Fibroblast of pulmonary artery (primary cell): ENCODE measurements around the gene EIF5A.

Source experiments
- DNase-seq: peaks from one replicate; pipeline ENCODE4 v3.0.0-alpha.2; 2010; ENCODE audit warnings: low read depth
- H3K4me3 ChIP-seq: replicated peaks from 2 replicates; pipeline ENCODE4 v1.5.1; 2011; ENCODE audit warnings: low read depth, mild to moderate bottlenecking, control low read depth, low read length, moderate library complexity
- TF ChIP-seq, protein P1 (sequence below): IDR thresholded peaks from 2 replicates; pipeline ENCODE4 v1.5.1; 2011; ENCODE audit warnings: mild to moderate bottlenecking, control low read depth, low read length, inconsistent platforms; ENCODE audit errors: missing control alignments

EIF5A gene

DNA sequence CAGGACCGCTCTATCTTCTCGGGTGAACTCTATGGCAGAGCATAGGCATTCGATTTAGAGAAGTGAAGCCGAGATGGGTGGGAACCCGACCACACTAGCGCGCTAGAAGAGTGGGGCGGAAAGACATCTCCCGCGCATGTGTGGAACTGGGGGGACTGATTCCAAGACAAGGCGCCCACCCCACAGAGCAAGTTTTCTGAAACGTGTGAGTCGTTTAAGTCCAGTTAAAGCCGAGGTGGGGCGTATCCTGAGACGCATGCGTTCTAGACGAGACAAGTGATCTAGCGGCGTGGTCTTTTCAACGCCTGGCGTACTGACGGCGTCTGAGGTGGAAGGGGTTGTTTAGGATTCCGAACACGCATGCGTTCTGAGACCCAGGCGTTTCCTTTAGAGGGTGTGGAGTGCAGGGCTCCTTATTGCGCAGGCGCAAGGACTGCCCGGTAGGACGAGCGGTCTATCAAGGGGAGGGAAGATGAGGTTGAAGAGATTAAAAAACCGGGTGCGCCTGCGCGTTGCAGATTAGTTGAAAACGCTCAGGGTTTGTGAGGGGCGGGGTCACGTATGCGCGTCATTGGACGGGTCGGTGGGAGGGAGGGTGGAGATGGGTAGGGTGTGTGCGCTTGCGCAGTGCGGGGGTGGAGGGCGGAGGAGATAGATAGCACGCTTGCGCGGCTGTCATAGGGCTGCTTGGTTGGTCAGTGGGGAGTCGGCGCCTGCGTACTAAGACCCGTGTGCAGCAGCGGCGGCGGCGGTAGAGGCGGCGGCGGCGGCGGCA lies at the start of gene EIF5A:
TSS of gene EIF5A (plus strand) at position 718 of the 775 bp plus-strand sequence. CDS start 2,008 bp downstream, outside the sequence.
- peak within 1 kb of the TSS; percentile 97 for H3K4me3 ChIP-seq
- peak; percentile 100 for DNase-seq
- TF ChIP-seq, protein P1, sequence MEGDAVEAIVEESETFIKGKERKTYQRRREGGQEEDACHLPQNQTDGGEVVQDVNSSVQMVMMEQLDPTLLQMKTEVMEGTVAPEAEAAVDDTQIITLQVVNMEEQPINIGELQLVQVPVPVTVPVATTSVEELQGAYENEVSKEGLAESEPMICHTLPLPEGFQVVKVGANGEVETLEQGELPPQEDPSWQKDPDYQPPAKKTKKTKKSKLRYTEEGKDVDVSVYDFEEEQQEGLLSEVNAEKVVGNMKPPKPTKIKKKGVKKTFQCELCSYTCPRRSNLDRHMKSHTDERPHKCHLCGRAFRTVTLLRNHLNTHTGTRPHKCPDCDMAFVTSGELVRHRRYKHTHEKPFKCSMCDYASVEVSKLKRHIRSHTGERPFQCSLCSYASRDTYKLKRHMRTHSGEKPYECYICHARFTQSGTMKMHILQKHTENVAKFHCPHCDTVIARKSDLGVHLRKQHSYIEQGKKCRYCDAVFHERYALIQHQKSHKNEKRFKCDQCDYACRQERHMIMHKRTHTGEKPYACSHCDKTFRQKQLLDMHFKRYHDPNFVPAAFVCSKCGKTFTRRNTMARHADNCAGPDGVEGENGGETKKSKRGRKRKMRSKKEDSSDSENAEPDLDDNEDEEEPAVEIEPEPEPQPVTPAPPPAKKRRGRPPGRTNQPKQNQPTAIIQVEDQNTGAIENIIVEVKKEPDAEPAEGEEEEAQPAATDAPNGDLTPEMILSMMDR = no peak

DNA sequence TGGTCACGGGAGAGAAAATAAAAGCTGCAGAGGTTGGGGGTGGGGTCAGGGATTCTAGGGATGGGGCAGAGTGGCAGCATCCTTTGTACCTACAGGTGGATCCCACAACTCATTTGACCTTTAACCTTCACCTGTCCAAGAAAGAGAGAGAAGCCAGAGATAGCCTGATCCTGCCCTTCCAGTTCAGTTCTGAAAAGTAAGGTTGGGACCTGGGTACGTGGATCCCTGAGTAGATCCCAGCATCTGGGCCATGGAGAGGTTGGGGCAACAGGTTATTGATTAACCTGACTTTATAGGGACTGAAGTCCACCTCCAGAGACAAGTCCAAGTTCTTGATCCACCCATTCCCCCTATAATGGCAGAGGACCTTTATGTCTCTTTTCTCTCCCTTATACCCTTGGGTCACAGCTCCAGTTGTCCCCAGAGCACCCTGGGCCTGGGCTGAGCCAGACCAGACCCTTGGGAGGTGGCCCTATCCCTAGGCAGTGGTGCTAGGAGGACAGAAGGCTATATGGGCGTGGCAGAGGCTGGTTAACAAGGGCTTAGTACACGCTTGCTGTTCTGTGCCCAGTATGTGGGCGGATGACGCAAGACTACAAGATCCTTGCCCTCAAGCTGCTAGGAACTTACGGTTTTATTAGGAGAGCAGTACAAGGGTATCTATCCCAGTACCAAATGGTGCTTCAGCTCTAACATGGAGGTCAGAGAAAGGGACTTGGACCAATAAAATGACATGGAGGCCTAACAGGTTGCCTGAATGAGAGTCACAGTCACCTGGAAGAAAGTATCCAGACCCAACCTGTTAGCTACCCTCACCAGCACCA lies 48.5 kb upstream of the EIF5A start:
- TF ChIP-seq, protein P1 = no peak
- peak; percentile 44 for DNase-seq
- no peak overlapping the region for H3K4me3 ChIP-seq

DNA sequence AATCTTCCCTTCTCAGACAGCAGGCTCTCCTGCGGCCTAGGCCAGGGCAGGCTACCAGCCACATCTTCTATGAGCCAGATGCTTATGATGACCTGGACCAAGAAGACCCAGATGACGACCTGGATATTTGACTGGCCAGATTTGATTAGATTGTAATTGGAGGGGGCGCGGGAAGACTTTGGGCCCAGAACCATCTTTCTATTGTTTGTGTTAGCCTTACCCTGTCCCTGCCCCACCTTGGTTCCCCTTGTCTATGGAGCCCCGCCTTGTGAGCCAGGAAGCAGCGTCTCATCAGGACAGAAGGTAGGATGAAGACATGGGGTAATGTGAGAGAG lies 47.9 kb upstream of the EIF5A start:
- TF ChIP-seq, protein P1 = no peak
- DNase-seq = no peak
- H3K4me3 ChIP-seq = no peak overlapping the region

DNA sequence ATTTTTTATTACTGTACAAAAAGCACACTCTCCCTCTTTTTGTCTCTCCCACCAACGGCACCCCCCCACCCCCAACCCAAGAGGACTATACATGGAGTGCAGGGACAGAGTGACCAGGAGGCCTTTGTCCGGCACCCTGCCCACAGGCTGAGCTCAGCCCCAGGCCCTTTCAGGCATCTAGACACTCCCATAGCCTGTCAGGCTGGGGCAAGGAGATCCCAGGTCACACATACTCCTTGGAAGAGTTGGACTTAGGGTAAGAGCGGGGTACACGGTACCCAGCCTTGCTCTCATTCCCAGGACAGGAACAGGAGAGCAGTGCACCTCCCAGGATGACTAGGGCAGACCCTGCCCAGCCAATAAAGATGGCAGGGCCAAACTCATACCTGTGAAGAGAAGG lies 47.3 kb upstream of the EIF5A start:
- TF ChIP-seq, protein P1 = no peak
- DNase-seq = no peak
- H3K4me3 ChIP-seq = no peak overlapping the region

DNA sequence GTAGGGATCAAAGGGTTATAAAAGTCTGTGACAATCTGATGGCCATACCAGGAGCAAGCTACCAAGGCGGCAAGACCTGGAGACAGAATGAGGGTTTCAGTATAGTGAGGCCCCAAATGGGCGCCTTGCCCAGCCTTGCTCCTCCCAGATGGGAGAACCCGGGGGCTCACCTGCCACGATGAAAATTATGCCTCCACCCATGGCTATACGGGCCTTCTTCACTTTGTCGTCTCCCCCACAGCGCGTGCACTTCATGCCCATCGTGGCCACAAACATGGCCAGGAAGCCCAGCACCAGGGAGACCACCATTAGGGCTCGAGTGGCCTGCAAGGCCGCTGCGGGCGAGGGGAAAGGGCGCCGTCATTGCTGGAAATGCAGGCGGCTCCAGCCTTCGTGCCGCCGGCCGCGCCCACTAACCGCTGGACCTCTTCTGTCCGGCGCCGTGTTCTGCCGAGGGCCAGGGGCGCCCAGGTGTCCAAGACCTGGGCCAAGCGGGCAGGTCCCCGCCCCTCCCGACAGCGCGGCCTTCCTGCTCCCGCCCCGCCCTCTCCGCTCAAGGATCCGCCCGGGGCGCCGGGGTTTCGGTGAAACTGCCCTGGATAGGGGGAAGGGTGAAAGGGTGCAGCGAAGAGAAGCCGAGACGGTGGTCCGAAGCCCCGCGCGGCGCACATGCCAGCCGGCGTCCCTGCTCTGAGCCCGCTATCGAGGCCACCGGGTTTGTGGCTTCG lies 46.6 kb upstream of the EIF5A start:
- DNase-seq = no peak
- TF ChIP-seq, protein P1 = no peak
- peak overlapping the region; percentile 40 for H3K4me3 ChIP-seq

DNA sequence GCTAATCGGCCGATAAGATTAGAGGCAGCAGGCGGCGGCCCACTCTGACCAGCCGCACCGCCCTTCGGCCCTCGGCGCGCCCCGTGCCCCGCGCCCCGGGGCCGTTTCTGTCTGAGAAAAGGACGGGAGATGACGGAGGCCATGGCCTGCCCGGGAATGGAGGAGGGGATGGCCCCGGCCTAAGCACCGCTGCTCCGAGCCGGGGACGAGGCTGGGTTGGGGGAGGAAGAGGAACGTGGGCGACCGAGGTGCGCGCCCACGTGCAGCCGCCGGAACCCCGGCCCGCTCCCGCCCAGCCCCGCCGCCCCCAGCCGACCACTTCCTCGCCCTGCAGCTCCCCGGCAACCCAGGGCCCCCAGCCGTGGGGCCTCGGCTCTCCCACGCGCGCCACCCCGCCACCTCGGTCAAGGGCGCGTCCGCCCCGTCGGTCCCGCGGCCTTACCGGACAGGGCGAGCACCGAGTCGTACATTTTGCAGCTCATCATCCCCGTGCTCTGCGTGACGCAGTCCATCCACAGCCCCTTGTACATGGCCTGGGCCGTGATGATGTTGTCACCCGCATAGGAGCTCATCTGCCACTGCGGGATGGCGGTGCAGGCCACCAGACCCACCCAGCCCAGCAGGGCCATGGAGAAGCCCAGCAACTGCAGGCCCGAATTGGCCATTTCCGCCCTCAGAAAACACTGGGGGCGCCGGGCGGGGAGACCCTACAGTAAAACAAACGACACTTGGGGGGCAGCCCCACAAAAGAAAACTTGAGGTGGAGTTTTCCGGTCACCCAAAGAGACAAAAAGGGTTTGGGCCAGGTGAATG lies 45.8 kb upstream of the EIF5A start:
- no peak for DNase-seq
- H3K4me3 ChIP-seq = peak overlapping the region; percentile 40
- TF ChIP-seq, protein P1 = no peak
